ENCODE results near the gene RALGPS1. TPM values are rescaled to one million over a fixed set of nuclear protein-coding genes. Genes with fewer than 3 reads are reported as not detected.

The RALGPS1 gene
- total and polyA plus RNA-seq, 2 of the 13 experiments (the other 11 are each of a cell fraction or from before 2014, with no cell fraction given) = 3.7 to 6.5 TPM

GRCh38 chr9:127158786-127159324 is 244.3 kb downstream of the RALGPS1 start (continued):
- TF ChIP-seq AFF4 (CRISPR knock-in tag; IDR thresholded peaks at IDR 0.05) = no peak
- TF ChIP-seq CREB3 (CRISPR knock-in tag; IDR thresholded peaks at IDR 0.05) = no peak
- TF ChIP-seq ZNF710 (CRISPR knock-in tag; IDR thresholded peaks at IDR 0.05; ENCODE audit: borderline replicate concordance) = no peak
- no peak for TF ChIP-seq HNRNPL (IDR thresholded peaks at IDR 0.05; ENCODE audit: low read depth, low read length)
- TF ChIP-seq KLF6 (CRISPR knock-in tag; IDR thresholded peaks at IDR 0.05) = no peak
- no peak for TF ChIP-seq CBFB (CRISPR knock-in tag; IDR thresholded peaks at IDR 0.05)
- TF ChIP-seq ARID2 (CRISPR knock-in tag; IDR thresholded peaks at IDR 0.05; ENCODE audit: borderline replicate concordance) = 0 out of 2 replicates have a peak, but pooled peaks have one; percentile 12
- TF ChIP-seq ZNF615 (CRISPR knock-in tag; IDR thresholded peaks at IDR 0.05; ENCODE audit: borderline replicate concordance) = peak; percentile 73; the same call in 1 of the 2 replicates
- no peak for TF ChIP-seq ISL2 (CRISPR knock-in tag; IDR thresholded peaks at IDR 0.05)
- 0 out of 2 replicates have a peak, but pooled peaks have one; percentile 44 for TF ChIP-seq ZNF121 (CRISPR knock-in tag; IDR thresholded peaks at IDR 0.05)
- no peak for TF ChIP-seq GATA4 (IDR thresholded peaks at IDR 0.05; ENCODE audit: borderline replicate concordance, low read depth)
- TF ChIP-seq SALL1 (CRISPR knock-in tag; IDR thresholded peaks at IDR 0.05) = no peak
- TF ChIP-seq SIN3B (IDR thresholded peaks at IDR 0.05; ENCODE audit: low read length) = 0 out of 2 replicates have a peak, but pooled peaks have one; percentile 34
- TF ChIP-seq ZNF101 (CRISPR knock-in tag; IDR thresholded peaks at IDR 0.05; ENCODE audit: borderline replicate concordance, low read depth) = no peak
- no peak for TF ChIP-seq HES4 (CRISPR knock-in tag; IDR thresholded peaks at IDR 0.05; ENCODE audit: borderline replicate concordance)
- TF ChIP-seq ZNF136 (CRISPR knock-in tag; IDR thresholded peaks at IDR 0.05; ENCODE audit: low read depth) = no peak
- no peak for TF ChIP-seq ZNF775 (CRISPR knock-in tag; IDR thresholded peaks at IDR 0.05; ENCODE audit: borderline replicate concordance)
- TF ChIP-seq SMYD3 (CRISPR knock-in tag; IDR thresholded peaks at IDR 0.05) = 0 out of 2 replicates have a peak, but pooled peaks have one; percentile 17
- TF ChIP-seq ZNF670 (CRISPR knock-in tag; IDR thresholded peaks at IDR 0.05; ENCODE audit: borderline replicate concordance) = no peak
- TF ChIP-seq TBL1XR1 (IDR thresholded peaks at IDR 0.05; ENCODE audit: borderline replicate concordance, low read length, partially characterized antibody) = no peak
- no peak for TF ChIP-seq DMTF1 (CRISPR knock-in tag; IDR thresholded peaks at IDR 0.05)
- TF ChIP-seq REXO4 (CRISPR knock-in tag; IDR thresholded peaks at IDR 0.05; ENCODE audit: borderline replicate concordance) = no peak

Data from HepG2 (cell line).